HG02981 (cell line): Measurements from ENCODE around the gene TRIM33.
"Not testable (repeated sequence)": the region's sequence is repeated elsewhere in the genome, so short reads cannot be mapped to it uniquely, and the experiment has no call there.

ENCODE experiments used
- ATAC-seq: cut with Tn5 transposase; IDR thresholded peaks from one replicate; pipeline ENCODE4 v1.9.1; 2021; ENCODE audit warnings: mild to moderate bottlenecking, moderate library complexity; ENCODE audit not compliant: unreplicated experiment

TRIM33 gene

DNA sequence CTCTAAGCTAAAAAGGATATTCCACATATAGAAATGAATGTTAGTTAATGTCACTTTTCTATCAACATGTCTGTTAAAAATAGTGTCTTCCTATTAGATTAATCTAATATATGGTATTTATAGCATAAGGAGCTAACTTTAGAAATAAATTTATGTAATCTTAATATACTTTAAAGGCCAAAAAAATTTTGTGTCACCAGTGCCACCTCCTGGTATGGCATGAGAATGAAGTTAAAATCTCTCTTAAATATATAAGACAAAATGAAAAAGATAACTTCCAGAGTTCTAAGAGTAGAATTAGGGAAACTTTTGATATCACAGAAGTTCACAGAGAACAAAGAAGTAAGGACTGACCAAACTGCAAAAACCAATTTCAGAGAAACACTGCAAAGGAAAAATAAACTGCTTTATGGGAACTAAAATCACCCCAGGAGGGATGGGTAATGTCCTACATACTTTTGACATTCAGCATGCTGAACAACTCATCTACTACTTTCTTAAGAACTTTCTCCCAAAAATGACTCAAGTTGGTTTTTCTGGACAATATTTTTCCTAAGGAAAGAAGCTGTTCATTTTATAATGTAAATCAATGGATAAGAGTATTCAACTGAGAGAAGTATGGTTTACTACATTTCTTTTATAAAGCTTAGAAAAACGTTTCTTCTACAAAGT lies 82.8 kb downstream of the TRIM33 start:
- ATAC-seq: no peak

DNA sequence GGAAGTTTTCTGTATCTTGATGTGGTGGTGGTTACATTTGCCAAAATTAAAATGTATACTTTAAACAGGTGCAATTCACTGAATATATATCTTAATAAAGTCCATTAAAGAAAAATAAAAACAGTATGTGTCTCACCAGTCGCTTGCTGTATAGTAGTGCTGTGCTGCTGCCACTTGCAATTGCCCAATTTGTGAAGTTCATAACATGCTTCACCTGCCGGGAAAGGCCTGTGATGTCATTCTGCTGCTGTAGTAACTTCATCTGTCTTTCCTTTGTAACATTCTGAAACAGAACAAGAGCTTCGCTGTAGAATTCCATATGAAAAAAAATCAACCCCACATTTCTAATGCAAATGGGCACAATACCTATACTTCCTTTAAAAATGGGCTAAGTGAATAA lies 83.4 kb downstream of the TRIM33 start:
- ATAC-seq: no peak

DNA sequence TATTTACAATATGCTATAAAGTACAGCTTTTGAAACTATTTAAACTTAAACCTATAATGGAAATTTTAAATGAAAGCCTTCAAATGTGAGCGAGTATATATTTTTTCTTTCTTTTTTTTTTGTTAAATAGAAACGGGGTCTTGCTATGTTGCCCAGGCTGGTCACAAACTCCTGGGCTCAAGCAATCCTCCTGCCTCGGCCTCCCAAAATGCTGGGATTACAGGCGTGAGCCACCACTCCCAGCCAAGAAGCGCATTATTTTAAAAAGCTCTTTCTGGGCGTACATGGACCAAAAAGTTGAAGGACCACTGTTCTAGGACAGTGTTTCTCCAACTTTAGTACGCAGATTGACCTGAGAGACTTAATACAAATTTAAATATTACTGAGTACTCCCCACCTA lies 87.5 kb downstream of the TRIM33 start:
- no peak for ATAC-seq

GRCh38 chr1:114418948-114419347 lies 92.1 kb downstream of the TRIM33 start:
- ATAC-seq: not testable (repeated sequence)

- no peak for ATAC-seq
Observed at GRCh38 chr1:114397601-114398000, 113.4 kb downstream of the TRIM33 start.

- ATAC-seq: no peak
Observed at GRCh38 chr1:114395863-114396262, 115.1 kb downstream of the TRIM33 start.

GRCh38 chr1:114390960-114391359 lies 120.0 kb downstream of the TRIM33 start:
- ATAC-seq: no peak

- ATAC-seq: no peak
Observed at GRCh38 chr1:114390361-114390760, 120.6 kb downstream of the TRIM33 start.

- no peak for ATAC-seq
Observed at GRCh38 chr1:114388432-114389003, 122.5 kb downstream of the TRIM33 start.

DNA sequence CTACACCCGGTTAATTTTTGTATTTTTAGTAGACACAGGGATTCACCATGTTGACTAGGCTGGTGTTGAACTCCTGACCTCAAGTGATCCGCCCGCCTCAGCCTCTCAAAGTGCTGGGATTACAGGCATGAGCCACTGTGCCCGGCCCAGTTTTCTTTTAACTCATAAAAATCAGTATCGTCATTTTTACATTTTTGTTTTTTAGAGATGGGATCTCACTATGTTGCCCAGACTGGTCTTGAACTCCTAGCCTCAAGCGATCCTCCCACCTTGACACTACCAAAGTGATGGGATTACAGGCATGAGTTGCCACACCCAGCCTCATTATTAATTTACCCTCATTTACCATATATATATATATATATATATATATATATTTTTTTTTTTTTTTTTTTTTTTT lies 123.4 kb downstream of the TRIM33 start:
- not testable (repeated sequence) for ATAC-seq

- no peak for ATAC-seq
Observed at GRCh38 chr1:114387010-114387360, 124.0 kb downstream of the TRIM33 start.

DNA sequence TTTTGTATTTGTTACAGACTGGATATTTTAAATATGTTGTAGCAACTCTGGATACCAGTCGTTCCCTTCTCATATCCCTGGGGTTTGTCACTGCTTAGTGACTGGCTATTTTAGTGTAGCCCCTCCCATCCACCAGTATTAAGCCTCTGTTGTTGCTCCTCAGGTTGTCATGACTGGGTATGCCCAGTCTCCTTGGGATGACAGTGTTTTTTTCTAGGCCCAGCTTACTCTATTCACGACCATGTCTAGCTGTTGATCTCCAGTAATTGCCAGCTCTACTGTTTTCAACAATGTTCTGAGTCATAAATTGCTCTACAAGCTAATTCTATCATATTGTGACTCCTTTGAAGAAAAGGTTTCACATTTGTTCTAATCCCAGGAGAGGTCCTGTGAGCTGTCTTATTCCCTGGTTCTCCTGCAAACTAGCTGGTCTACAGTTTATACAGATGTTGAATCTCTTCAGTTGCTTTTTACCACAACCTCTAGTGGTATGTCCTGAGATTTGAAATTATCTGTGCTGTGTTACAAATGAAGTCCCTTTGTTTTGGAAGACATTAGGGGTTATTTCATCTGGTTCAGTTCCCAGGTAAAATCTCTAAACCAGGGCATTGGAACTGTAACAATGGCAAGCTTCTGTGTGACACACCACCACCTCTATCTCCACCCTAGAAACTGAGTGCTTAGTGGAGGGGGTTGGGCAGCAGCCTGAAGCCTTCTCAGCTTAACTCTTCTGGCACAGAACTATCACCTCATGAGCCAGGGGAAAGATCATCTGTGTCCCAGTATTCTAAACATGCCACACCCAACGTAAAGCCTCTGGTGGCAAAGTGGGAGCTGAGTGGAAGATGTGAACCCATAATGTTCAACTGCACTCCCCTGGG lies 124.6 kb downstream of the TRIM33 start:
- no peak for ATAC-seq

GRCh38 chr1:114384922-114385321 lies 126.1 kb downstream of the TRIM33 start:
- no peak for ATAC-seq

GRCh38 chr1:114379987-114380386 lies 131.0 kb downstream of the TRIM33 start:
- ATAC-seq: no peak

DNA sequence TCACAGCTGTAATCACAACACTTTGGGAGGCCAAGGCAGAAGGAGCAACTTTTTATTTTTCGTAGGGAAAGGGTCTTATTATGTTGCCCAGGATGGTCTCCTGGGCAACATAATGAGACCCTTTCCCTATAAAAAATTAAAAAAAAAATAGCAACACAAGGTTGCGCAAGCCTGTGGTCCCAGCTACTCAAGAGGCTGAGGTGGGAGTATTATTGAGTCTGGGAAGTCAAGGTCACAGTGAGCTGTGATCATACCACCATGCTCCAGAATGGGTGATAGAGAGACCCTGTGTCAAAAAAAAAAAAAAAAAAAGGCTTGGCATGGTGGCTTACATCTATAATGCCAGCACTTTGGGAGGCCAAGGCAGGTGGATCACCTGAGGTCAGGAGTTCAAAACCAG lies 131.6 kb downstream of the TRIM33 start:
- no peak for ATAC-seq

DNA sequence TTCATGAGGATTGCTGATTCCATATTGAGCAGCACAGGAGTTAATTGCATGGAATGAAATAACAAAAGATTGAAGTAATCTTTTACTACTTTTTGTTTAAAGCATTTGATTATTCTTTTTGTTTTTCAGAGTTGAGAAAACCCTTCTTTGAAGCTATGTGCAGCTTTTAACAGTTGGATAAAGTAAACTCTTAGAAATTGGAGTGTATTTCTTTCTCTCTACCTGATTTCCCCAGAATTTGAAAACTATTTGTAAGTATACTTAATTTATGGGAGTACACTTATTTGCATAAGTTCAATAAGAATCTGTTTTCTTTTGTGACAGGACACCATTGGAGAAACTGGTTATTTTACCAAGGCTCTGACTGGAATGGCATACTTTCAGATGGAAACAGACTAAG lies 133.6 kb downstream of the TRIM33 start:
- no peak for ATAC-seq

DNA sequence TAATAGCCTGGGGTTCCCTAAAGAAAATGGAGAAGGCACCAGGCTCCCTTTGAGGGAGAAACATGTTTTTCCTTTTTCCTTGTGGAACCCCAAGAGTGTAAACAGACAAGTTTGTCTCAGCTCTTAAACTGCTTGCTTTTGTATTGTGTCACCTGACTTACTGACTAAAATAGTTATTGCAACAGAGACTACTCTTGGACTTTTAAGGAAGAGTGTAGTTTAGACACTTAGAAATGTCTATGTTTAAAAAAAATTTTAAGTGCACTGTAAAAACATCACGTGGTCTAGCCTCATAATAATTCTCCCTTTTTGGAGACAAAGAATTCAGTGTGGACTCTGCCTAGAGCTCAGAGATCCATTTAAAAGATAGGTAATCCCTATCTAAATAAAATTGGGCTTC lies 141.1 kb downstream of the TRIM33 start:
- no peak for ATAC-seq

DNA sequence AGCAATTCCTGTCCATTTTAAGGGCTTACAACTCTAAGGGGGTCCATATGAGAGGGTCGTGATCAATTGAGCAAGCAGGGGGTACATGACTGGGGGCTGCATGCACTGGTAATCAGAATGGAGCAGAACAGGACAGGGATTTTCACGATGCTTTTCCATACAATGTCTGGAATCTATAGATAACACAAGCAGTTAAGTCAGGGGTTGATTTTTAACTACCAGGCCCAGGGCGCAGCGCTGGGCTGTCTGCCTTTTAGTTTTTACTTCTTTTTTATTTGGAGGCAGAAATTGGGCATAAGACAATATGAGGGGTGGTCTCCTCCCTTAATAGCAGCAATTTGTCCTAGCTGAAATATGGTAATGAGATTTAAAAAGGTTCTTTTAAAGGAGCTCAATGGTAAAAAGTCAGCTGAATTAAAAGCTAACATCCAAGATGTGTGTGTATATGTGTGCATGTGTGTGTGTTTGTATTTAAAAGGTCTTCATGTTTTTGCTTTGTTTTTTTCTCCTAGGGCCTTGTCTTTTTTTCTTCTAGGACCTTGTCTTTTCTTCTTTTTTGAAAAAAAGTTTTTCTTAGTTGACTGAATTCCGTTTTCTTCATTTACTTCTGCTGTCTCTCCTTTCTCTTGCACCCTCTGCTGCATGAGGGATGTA lies 141.6 kb downstream of the TRIM33 start:
- ATAC-seq: not testable (repeated sequence)

DNA sequence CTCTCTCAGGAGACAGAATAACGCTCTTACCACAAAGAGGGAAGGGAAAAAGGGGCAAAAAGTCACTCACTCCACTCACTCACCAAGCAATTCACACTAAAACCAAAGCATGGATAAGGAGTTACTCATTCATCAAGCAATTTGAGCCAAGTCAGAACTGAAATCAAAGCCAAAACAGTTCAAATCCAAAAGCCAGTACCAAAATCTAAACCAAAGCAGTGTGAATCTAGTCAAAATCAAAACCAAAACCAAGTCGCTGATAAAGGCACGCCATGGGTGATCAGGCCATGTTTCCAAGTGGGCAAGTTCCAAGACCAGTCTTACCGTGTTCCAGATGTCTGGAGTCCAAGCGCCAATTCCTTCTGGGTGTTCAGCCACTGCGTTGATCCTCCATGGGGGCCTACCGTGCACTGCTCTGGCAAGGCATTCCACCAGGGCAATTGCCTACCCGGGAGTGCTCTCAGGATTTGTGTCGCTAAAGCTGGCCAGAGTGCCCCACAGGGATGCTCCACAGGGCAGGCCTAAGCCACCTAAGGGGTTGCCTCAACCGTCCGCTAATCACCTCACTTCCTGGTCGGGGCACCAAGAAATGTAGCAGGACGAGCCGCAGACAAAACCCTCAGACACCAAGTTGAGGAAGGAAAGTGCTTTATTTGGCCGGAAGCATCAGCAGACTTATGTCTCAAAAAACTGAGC lies 142.3 kb downstream of the TRIM33 start:
- ATAC-seq: no peak

GRCh38 chr1:114367810-114368209 lies 143.2 kb downstream of the TRIM33 start:
- no peak for ATAC-seq

DNA sequence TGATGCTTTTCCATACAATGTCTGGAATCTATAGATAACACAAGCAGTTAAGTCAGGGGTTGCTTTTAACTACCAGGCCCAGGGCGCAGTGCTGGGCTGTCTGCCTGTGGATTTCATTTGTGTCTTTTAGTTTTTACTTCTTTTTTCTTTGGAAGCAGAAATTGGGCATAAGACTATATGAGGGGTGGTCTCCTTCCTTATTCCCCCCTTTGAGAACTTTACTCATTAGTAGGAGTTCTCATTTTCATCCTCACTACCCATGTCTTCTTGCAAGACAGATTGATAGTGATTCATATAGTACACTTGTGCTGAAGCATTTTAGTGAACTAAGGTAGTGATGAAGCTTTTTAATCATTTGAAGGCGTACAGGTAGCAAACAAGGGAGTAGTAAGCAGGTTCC lies 147.8 kb downstream of the TRIM33 start:
- not testable (repeated sequence) for ATAC-seq
